Neutrophil (primary cell): ENCODE results near the gene HRH1.

Experiments used
- H3K27ac ChIP-seq: fragments of 200-600 bp; sonication (generic); 2 replicates; pipeline ENCODE4 v1.5.1; 2016; ENCODE audit warnings: mild to moderate bottlenecking, moderate library complexity
- H3K27me3 ChIP-seq: fragments of 200-600 bp; sonication (generic); 2 replicates; pipeline ENCODE4 v1.6.0; 2016; ENCODE audit warnings: mild to moderate bottlenecking
- H3K36me3 ChIP-seq: fragments of 200-600 bp; sonication (generic); 2 replicates; pipeline ENCODE4 v1.5.1; 2017
- H3K4me1 ChIP-seq, 2 experiments: fragments of 200-600 bp in 1 of 2; sonication (generic) in 1 of 2; 1 replicate in 1 of 2; 2 replicates in 1 of 2; pipeline versions ENCODE4 v1.5.1 to v1.6.1; 2013 to 2016; ENCODE audit warnings: low read depth in 1 of 2, low read length in 1 of 2, mild to moderate bottlenecking in 1 of 2, moderate library complexity in 1 of 2; ENCODE audit not compliant: control insufficient read depth in 1 of 2, insufficient read depth in 1 of 2
- H3K4me3 ChIP-seq, 2 experiments: fragments of 200-600 bp in 1 of 2; sonication (generic) in 1 of 2; 1 replicate in 1 of 2; 2 replicates in 1 of 2; pipeline ENCODE4 v1.5.1; 2013 to 2016; ENCODE audit warnings: low read depth in 1 of 2, low read length in 1 of 2, mild to moderate bottlenecking in 1 of 2, moderate library complexity in 1 of 2
- H3K9me3 ChIP-seq: fragments of 200-600 bp; sonication (generic); 2 replicates; pipeline ENCODE4 v1.5.1; 2016
- TF ChIP-seq, protein P1 (sequence below): fragments of 200-600 bp; sonication (generic); IDR thresholded peaks from 2 replicates; pipeline ENCODE4 v1.5.1; 2016; ENCODE audit warnings: antibody characterized with exemption

The HRH1 gene

DNA sequence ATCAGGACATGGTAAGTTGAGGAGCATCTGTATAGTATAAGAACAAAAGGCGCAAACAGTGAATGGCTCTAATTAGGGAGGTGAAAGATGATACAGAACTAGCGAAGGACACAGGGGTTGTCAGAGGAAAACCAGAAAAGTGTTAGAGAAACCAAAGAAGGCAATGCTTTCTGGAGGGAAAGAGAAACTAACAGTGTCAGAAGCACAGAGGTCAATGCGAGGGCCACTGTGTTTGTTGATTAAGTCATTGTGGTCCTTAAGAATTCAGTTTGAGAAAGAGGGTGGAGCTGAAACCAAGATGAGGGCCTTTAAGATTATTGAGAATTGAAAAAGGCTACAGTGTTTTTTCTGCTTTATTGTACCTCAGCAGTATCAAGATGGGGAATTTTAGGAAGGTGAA lies 146.7 kb downstream of the HRH1 start:
- peaks cover 82% of the 10 kb centered on the region for H3K36me3 ChIP-seq
- TF ChIP-seq, protein P1, sequence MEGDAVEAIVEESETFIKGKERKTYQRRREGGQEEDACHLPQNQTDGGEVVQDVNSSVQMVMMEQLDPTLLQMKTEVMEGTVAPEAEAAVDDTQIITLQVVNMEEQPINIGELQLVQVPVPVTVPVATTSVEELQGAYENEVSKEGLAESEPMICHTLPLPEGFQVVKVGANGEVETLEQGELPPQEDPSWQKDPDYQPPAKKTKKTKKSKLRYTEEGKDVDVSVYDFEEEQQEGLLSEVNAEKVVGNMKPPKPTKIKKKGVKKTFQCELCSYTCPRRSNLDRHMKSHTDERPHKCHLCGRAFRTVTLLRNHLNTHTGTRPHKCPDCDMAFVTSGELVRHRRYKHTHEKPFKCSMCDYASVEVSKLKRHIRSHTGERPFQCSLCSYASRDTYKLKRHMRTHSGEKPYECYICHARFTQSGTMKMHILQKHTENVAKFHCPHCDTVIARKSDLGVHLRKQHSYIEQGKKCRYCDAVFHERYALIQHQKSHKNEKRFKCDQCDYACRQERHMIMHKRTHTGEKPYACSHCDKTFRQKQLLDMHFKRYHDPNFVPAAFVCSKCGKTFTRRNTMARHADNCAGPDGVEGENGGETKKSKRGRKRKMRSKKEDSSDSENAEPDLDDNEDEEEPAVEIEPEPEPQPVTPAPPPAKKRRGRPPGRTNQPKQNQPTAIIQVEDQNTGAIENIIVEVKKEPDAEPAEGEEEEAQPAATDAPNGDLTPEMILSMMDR, result no peak
- peaks cover 15 to 21% of the 10 kb centered on the region in 2 experiments for H3K4me1 ChIP-seq
- peak overlapping the region; percentile 20 for H3K27ac ChIP-seq
- H3K27me3 ChIP-seq, result no peaks in the 10 kb centered on the region
- H3K9me3 ChIP-seq, result no peaks in the 10 kb centered on the region
- H3K4me3 ChIP-seq, result no peak overlapping the region

DNA sequence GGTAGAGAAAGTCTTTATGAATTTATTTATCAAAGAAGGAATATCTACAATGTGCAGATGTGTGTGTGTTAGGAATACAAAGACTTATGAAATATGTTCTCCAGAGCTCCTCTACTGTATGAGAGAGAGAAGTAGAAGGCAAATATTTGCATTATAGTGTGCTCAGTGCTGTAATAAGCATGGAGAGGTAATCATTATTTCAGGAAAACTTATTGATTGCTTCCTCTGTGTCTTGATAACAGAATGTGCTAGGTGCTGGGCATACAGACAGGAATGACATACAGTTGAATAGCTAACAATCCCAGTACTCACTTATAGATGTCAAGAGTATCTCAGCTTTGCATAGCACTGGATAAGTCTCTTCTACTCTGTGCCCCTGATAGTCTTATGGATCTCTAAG lies 148.2 kb downstream of the HRH1 start:
- Histone ChIP-seq H3K36me3 (peaks cover 90% of the 10 kb centered on the region), H3K27me3 (no peaks in the 10 kb centered on the region), H3K9me3 (no peaks in the 10 kb centered on the region), H3K4me1 (peaks cover 15 to 21% of the 10 kb centered on the region in 2 experiments), H3K4me3 (no peak overlapping the region), H3K27ac (peak overlapping the region; percentile 20)
- TF ChIP-seq, protein P1, result no peak

DNA sequence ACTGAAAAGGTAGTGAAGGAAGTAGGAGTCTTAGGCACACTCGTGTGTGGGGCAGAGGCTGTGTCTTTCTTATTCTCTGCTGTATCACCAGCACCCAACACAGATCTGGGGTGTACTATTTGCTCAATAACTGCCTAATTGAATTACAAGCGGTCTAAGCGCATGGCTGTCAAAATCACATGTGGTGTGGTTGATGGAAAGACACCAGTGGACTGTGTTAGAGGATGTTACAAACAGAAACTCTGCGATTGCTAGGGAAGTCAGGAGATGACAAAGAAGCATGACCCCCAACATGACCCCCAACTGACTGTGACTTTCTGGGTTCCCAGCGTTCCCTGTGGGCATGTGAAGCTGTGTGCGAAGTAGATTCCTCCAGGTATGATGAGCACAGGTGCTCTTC lies 149.9 kb downstream of the HRH1 start:
- H3K27ac ChIP-seq, result peak overlapping the region; percentile 77
- H3K36me3 ChIP-seq, result peaks cover 91% of the 10 kb centered on the region
- H3K27me3 ChIP-seq, result no peaks in the 10 kb centered on the region
- H3K9me3 ChIP-seq, result no peaks in the 10 kb centered on the region
- no peak overlapping the region for H3K4me3 ChIP-seq
- peaks cover 15 to 21% of the 10 kb centered on the region in 2 experiments for H3K4me1 ChIP-seq
- TF ChIP-seq, protein P1, result no peak

DNA sequence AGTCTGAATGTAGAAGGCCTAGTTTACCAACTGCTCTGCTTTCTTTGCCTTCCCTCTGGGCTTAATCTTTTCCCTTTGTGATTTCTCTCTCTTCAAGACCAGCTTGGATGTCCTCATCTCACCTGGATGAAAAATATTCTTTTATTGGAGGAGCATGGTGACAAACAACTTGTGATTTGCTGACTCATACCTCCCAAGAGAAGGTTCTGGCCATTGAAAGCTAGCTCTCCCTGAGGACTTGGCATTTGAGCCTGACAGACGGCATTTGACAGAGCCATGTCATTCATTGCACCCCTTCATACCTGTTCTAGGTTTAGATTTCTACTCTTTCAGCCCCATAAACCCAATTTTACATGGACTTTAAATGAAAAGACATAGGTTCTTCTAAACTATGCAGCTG lies 151.2 kb downstream of the HRH1 start:
- no peaks in the 10 kb centered on the region for H3K27me3 ChIP-seq
- peak overlapping the region; percentile 77 for H3K27ac ChIP-seq
- H3K4me3 ChIP-seq, result no peak overlapping the region
- peaks cover 15 to 21% of the 10 kb centered on the region in 2 experiments for H3K4me1 ChIP-seq
- no peaks in the 10 kb centered on the region for H3K9me3 ChIP-seq
- peaks cover 91% of the 10 kb centered on the region for H3K36me3 ChIP-seq
- TF ChIP-seq, protein P1, result no peak

DNA sequence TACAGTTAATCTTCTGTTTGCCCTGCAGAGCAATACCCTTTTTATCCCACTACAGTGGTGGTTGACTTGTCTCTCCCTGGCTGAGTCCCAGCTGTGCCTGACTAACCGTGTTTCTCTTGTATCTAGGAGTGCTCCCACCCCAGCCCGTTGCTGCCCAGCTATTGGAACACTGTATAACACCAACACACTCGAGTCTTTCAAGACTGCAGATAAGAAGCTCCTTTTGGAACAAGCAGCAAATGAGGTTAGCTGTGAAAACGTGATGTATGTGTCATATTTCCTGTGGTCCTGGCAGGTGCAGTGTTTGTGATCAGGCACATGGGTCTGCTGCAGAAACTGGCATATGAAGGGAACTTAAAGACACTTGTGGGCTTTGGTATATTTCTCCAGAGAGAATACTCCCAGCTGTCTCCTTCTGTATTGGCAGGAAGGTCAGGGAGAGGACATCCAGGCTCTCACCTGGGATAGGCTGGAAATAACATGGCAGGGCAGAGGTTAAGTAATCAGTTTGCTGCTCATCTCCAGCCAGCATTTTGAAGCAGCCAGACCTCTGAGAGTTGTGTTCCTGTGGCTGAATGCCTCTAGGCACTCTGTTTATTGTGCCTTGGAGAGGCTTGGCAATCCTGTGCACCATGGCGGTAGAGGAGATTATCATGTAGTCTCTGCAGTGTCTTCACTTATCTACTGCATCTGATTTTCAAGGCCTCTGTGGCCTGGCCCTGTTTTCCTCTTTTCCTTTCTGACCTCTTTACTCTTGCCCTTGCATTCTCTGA lies 152.7 kb downstream of the HRH1 start:
- Histone ChIP-seq H3K27me3 (no peaks in the 10 kb centered on the region), H3K9me3 (no peaks in the 10 kb centered on the region), H3K4me1 (peaks cover 15 to 21% of the 10 kb centered on the region in 2 experiments), H3K36me3 (peaks cover 91% of the 10 kb centered on the region), H3K4me3 (no peak overlapping the region), H3K27ac (peak overlapping the region; percentile 77)
- TF ChIP-seq, protein P1, result no peak
